HTR-8/SVneo (cell line): ENCODE results near the gene RHOU.
"Not testable (repeated sequence)": the region's sequence is repeated elsewhere in the genome, so short reads cannot be mapped to it uniquely, and the experiment has no call there.

ENCODE experiments used
- DNase-seq: peaks from one replicate; pipeline ENCODE4 v3.0.0; 2011; ENCODE audit warnings: low spot score, mixed read lengths; ENCODE audit not compliant: insufficient read length
- FAIRE-seq: peaks from 2 replicates; lab custom pipeline; 2011; peaks lifted over from hg19 to GRCh38; lab: Jason Lieb, UNC

RHOU gene

GRCh38 chr1:228734881-228735801, at the start of gene RHOU:
Gene RHOU (plus strand): TSS chr1:228735479. CDS start chr1:228735743, 264 bp downstream.
- peak; percentile 9 for FAIRE-seq

DNA sequence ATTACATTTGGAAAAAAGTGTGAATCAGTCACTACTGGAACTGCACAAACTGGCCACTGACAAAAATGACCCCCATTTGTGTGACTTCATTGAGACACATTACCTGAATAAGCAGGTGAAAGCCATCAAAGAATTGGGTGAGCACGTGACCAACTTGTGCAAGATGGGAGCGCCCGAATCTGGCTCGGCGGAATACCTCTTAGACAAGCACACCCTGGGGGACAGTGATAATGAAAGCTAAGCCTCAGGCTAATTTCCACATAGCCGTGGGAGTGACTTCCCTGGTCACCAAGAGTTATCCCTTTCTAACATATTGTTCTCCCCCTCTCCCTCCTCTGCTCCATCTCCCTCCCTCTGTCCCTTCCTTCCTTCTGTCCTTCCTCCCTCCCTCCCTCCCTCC, 47.7 kb upstream of the RHOU start:
- DNase-seq (no peak), FAIRE-seq (no peak)

More at GRCh38 chr1:228734881-228735801, at the start of gene RHOU:
- DNase-seq, result peak; percentile 73

- no peak for DNase-seq
- FAIRE-seq, result no peak
Measured at GRCh38 chr1:228689255-228689654, 46.0 kb upstream of the RHOU start.

DNA sequence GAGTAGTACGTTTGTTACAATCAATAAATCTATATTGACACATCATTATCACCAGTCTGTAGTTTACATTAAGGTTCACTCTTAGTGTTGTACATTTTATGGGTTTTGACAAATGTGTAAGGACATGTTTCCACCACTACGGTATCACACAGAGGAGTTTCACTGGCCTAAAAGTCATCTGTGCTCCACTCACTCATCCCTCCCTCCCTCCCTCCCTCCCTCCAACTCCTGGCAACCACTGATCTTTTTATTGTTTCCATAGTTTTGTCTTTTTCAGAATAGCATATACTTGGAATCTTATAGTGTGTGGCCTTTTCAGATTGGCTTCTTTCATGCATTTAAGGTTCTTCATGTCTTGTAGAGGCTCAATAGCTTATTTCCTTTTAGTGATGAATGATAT, 44.1 kb upstream of the RHOU start:
- DNase-seq (no peak), FAIRE-seq (no peak)

GRCh38 chr1:228691926-228692325, 43.4 kb upstream of the RHOU start:
- no peak for FAIRE-seq
- peak; percentile 37 for DNase-seq

DNA sequence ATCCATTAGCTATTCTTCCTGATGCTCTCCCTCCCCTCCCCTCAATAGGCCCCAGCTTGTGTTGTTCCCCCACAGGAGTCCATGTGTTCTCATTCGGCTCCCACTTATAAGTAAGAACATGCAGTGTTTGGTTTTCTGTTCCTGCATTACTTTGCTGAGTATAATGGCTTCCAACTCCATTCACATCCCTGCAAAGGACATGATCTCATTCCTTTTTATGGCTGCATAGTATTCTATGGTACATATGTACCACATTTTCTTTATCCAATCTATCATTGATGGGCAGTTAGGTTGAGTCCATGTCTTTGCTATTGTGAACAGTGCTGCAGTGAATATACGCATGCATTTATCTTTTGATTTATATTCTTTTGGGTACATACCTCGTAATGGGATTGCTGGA, 40.8 kb upstream of the RHOU start:
- FAIRE-seq, result not testable (repeated sequence)

GRCh38 chr1:228695015-228695955, 40.0 kb upstream of the RHOU start:
- FAIRE-seq (no peak), DNase-seq (no peak)

More for the DNA sequence above, 40.8 kb upstream of the RHOU start:
- DNase-seq, result not testable (repeated sequence)

DNA sequence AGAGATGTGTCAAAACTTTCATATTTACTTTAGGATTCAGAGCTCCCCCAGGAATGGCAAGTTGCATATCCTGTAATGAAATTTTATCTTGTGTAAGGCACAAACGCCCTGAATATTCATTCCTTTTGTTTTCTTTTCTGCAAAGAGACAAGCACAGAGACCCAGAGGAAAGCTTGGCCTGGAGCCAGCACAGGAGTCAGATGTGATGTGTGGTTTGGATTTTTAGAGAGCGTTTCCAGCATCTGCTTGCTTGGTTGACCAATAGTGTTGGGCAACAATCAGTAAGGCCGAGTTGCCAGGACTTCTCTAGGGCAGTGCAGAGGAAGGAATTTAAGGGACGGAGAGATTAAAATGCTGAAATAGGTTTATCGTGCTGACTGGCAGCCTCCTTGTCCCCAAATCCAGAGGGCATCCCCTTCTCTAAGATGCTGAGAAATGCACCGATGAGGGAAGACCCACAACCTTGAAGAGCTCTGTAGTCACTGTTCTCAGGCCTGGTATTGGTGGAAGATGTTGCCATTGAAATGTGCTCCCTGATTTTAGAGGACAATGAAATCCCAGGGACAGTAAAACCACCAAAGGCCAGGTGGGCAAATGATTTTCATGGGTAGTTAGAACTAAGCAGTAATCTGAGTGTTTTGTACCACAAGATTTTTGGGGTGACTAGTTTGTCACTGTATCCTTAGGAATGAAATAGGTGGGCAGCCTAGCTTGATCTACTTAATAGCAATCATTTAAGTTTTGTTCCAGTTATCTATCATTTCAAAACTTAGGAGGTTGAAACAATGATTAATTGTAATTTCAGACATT, 37.9 kb upstream of the RHOU start:
- DNase-seq (no peak), FAIRE-seq (no peak)

- DNase-seq (no peak), FAIRE-seq (no peak)
Measured at GRCh38 chr1:228698017-228698329, 37.3 kb upstream of the RHOU start.

GRCh38 chr1:228702433-228702832, 32.8 kb upstream of the RHOU start:
- DNase-seq (no peak), FAIRE-seq (no peak)

GRCh38 chr1:228706305-228706704, 29.0 kb upstream of the RHOU start:
- no peak for FAIRE-seq
- DNase-seq, result no peak

- FAIRE-seq, result no peak
- no peak for DNase-seq
Measured at GRCh38 chr1:228717081-228717480, 18.2 kb upstream of the RHOU start.

DNA sequence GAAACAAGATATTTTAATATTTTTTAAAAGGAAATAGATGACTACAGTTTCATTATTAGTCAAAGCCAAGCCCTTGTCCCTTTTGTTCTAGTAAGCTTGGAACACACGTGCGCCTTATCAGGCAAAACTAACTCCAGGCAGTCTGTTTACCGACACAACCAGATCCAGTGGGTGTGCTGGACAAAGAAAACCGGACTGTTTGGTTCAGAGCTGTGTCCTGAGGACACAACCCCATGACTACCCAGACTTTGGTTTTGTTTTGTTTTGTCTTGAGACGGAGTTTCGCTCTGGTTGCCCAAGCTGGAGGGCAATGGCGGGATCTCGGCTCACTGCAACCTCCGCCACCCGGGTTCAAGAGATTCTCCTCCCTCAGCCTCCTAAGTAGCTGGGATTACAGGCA, 13.9 kb upstream of the RHOU start:
- DNase-seq (no peak), FAIRE-seq (no peak)

GRCh38 chr1:228723287-228723686, 12.0 kb upstream of the RHOU start:
- DNase-seq (no peak), FAIRE-seq (no peak)

- no peak for DNase-seq
- no peak for FAIRE-seq
Measured at GRCh38 chr1:228723921-228724320, 11.4 kb upstream of the RHOU start.

GRCh38 chr1:228725178-228725577, 10.1 kb upstream of the RHOU start:
- FAIRE-seq, result no peak
- DNase-seq, result no peak

- FAIRE-seq (no peak), DNase-seq (no peak)
Measured at GRCh38 chr1:228727681-228728171, 7.6 kb upstream of the RHOU start.

DNA sequence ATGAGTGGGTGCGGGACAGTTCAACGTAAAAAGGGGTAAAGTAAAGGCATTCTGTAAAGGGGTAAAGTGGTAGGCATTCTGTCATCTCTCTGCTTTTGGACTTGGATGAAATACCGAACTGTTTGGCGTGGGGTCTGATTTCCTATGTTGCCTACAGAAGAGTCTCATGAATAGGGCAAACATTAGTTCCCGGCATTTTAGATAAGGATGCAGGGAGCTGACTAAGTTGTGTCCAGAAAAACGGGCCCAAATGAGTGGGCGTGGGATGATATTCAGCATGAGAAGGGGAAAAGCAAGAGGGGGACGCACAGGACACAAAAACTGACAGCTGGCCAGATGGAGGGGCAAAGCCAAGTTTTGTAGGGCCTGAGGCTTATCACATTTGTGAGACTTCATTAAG, 2.9 kb upstream of the RHOU start:
- FAIRE-seq, result no peak

DNA sequence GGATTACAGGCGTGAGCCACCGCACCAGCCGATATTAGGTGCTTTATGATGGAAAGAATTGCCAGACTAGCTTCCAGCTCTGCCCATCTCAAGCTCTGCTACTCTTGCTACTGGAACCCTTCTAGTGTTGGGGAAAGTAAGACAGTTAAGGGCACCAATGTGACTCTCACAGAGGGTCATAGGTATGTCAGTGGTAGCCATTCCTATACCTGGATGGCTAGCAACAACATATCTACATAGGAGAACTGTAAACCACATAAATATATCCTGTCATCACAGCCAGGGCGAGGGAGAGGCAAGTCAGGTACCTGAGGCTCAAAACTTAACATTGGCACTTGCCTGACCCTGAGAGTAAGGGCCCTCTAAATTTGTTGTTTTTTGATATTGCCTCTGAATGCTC, 1.7 kb upstream of the RHOU start:
- FAIRE-seq (no peak), DNase-seq (no peak)

More for the DNA sequence above, 2.9 kb upstream of the RHOU start:
- DNase-seq, result no peak
